Stimulated activated CD4-positive, alpha-beta T cell treated with anti-CD3 and anti-CD28 coated beads, Interleukin-1b, Interleukin-23, amount 100 ng/mL, for 48 hours (primary cell): ENCODE results near the gene C1R.
"Not testable (repeated sequence)": the region's sequence is repeated elsewhere in the genome, so short reads cannot be mapped to it uniquely, and the experiment has no call there.

Experiments used
- DNase-seq: peaks from one replicate; pipeline ENCODE4 v3.0.0-alpha.2; 2020

C1R gene

DNA sequence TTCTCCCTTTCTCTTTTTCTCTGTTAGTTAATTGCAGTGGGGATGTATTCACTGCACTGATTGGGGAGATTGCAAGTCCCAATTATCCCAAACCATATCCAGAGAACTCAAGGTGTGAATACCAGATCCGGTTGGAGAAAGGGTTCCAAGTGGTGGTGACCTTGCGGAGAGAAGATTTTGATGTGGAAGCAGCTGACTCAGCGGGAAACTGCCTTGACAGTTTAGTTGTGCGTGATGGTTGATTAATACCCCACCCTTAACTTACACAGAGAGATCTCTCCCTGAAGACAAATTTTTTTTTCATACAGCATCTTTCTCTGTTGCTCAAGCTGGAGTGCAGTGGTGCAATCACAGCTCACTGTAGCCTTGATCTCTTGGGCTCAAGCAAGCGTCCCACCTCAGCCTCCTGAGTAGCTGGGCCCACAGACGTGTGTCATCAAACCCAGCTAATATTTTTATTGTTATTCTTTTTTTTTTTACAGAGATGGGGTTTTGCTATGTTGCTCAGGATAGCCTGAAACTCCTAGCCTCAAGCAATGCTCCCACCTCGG is 27.1 kb downstream of the C1R start:
- DNase-seq: no peak

- no peak for DNase-seq
These were observed 27.7 kb downstream of the C1R start for GRCh38 chr12:7064516-7064915.

DNA sequence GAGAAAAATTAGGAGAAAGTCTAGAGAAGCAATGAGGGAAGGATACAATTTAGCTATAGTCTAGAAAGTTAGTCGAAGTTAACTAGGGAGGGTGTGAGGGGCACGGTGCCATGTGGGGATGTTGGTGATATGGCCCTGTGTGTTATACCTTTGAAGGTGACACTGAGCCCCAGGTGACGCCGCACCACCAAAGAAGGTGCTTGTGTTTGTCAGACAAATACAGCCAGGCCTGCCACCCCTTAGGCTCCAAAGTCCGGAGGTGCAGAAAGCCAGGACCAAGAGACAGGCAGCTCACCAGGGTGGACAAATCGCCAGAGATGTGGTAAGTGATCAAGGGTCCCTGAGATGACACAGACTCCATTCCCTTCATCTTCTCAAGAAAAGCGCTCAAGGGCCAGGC is 30.6 kb downstream of the C1R start:
- no peak for DNase-seq

GRCh38 chr12:7061138-7061537 is 31.1 kb downstream of the C1R start:
- DNase-seq: no peak

- DNase-seq: no peak
These were observed 31.8 kb downstream of the C1R start, which contains the start of gene C1S for GRCh38 chr12:7060353-7060954. Gene C1S, plus strand, starts transcription at chr12:7060718. Its CDS starts 1,195 bp downstream, at chr12:7061913.

DNA sequence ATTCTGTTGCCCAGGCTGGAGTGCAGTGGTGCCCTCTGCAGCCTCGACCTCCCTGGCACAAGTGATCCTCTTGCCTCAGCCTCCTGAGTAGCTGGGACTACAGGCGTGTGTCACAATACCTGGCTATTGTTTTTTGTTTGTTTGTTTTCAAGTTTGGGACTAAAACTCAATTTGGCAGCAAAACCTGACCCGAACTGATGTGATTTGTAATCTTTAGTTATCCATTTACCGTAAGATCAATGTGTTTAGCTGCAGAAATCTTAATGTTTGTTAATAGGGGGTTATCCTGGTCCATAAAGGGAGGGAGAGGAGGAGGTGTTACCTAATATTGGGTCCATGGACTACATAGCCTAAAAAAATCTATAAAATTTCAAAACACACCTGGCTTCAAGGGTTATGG is 32.5 kb downstream of the C1R start:
- DNase-seq: no peak

GRCh38 chr12:7058850-7059395 is 33.3 kb downstream of the C1R start:
- no peak for DNase-seq

DNA sequence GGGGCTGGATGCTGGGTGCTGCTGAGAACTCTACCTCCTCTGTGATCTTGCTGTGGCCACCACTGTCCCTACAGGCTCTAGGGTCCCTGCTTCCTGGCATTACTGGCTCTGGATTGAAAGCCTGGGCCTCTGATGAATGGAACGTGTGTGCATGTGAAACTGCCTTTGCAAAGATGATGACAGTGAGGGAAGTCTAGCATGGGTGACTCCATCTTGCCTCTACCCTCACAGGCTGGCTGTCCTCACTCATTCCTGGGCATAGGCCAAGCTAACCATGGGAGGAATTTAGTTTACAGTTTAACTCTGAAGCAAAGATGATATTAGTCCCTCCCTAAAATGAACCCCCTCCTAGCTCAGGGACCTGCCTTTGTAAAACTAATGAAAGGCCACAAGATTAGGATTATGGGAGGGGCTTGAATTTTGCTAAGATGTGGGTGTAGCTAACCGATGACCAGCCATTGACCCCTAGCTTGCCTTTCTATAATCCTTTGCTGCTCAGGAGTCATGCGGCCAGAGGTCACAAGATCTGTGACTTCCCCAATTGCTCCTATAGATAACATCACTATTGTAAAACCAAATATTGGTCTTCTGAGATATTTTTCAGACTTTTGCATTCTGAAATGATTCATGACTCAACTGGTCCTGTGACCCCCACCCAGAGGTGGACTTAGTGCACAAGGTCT is 33.9 kb downstream of the C1R start:
- DNase-seq: no peak

DNA sequence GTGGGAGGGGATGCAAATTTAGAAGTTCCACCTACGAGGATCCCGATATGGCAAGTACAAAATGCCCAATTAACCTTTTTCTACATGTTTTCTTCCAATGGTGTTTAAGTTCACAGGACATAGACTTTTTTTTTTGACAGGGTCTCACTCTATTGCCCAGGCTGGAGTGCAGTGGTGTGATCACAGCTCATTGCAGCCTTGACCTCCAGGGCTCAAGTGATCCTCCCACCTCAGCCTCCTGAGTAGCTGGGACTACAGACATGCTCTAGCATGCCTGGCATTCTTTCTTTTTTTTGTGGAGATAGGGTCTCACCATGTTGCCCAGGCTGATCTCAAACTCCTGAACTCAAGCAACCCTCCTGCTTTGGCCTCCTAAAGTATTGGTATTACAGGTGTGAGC is 36.5 kb downstream of the C1R start:
- not testable (repeated sequence) for DNase-seq

- no peak for DNase-seq
These were observed 37.3 kb downstream of the C1R start for GRCh38 chr12:7054925-7055324.

- DNase-seq: not testable (repeated sequence)
These were observed 42.3 kb downstream of the C1R start for GRCh38 chr12:7049973-7050372.

GRCh38 chr12:7049445-7049951 is 42.7 kb downstream of the C1R start:
- not testable (repeated sequence) for DNase-seq

DNA sequence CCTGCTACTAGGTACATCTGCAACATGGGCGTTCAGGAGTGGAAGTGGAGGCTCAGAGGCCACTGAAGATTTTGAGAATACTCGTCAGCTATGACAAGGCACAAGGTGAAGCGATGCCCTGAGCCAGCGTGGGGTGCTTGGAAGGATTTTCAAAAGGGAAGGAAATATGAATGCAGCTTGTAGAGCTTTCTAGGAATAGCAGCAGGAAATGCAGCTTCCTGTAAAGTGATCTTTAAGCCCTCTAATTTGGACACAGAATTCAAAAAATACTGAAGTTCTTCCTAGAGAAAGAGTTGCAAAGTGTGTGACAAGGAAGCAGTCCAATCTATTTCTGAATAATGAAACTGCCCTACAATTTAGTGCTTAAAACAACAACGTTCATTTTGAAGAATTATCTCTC is 44.9 kb downstream of the C1R start:
- no peak for DNase-seq

DNA sequence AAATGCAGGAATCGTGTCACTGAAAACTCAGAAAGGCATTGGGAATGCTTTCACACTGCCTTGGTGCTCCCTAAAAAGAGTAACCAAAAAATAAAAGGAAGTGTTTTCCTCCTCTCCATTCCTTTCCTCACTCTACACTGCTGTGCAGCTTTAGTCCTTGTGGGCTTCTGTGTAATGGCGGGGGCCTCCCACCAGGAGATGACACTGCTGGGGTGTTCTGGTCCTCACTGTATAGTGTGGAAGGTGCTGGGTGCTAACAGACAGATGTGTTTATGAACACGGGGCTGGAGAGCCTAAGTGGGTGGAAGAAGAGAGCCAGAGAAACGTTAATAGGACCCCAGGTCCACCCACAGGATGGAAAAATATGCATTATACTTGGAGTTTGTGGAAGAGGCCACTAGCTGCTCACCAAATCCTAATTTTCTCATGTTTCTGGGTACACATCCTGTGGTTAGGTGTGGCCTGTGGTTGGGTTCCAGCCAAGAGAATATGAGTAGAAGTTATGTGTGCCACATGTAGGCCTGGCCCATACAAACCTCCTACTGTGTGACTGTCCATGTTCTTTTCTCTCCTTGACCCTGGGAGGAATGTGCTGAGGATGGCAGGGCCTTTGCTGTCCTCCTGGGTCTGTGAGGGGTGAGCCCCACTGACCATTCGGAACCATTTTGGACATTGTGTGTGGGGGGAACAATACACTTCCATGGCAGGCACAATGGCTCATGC is 45.7 kb downstream of the C1R start:
- DNase-seq: no peak

DNA sequence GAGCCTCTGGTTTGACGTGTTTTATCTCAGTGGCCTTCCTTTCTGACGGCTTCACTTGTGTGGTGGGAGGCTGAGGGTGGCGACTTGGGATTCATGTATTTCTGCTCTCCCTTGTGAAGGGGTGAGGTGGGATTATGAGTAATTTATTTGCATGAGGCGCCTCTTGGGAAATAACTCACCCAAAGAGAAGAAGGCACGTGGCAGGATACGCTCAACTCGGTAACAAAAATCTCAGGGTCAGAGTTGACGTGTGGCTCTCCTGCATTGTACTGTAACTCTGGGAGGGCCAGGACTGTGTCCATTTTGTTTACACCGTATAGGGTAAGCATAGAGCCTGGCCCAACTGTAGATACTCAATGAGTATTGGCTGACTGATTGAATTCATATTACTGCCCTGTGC is 46.3 kb downstream of the C1R start:
- no peak for DNase-seq

DNA sequence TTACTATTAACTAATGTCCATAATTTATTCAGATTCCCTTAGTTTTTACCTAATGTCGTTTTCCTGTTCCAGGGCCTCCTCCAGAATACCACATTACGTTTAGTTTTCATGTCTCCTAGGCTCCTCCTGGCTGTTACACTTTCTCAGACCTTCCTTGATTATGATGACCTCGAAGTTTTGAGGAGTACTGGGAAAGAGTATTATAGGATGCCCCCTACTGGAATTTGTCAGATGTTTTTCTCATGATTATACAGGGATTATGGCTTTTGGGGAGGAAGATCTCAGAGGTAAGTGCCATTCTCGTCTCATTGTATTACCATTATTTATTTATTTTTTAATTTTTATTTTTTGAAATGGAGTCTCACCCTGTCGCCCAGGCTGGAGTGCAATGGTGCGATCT is 49.4 kb downstream of the C1R start:
- no peak for DNase-seq

- no peak for DNase-seq
These were observed 52.8 kb downstream of the C1R start for GRCh38 chr12:7039403-7039802.

GRCh38 chr12:7038591-7038990 is 53.7 kb downstream of the C1R start:
- DNase-seq: no peak

DNA sequence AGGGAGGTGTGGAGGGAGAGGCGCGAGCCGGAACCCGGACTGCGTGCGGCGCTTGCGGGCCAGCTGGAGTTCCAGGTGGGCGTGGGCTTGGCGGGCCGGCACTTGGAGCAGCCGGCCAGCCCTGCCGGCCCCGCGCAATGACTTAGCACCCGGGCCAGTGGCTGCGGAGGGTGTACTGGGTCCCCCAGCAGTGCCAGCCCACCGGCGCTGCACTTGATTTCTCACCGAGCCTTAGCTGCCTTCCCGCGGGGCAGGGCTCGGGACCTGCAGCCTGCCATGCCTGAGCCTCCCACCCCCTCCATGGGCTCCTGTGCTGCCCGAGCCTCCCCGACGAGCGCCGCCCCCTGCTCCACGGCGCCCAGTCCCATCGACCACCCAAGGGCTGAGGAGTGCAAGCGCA is 54.8 kb downstream of the C1R start:
- DNase-seq: not testable (repeated sequence)

DNA sequence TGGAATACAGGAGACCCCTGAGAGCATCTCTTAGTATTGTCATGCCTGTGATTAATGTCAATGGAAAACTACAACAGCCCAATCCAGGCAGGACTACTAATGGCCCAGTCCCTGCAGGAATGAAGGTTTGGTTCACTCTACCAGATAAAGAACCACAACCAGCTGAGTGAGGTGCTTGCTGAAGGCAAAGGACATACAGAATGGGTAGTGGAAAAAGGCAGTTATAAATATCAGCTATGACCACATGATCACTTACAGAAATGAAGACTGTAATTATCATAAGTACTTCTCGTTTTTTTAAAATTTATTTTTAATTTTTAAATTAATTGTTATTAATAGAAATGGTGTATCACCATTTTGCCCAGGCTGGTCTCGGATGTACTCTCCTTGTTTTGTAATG is 56.8 kb downstream of the C1R start:
- DNase-seq: no peak

DNA sequence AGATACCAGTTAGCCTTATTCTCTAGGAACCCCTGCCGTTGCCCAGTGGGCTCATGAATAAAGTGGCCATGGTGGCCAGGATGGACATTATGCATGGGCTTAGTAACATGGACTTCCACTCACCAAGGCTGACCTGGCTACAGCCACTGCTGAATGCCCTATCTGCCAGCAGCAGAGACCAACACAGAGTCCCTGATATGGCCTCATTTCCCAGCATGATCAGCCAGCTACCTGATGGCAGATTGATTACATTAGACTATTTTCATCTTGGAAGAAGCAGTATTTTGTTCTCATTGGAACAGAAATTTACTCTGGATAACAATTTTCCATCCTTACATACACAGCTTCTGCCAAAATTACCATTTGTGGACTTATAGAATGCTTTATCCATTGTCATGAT is 57.8 kb downstream of the C1R start:
- DNase-seq: no peak

DNA sequence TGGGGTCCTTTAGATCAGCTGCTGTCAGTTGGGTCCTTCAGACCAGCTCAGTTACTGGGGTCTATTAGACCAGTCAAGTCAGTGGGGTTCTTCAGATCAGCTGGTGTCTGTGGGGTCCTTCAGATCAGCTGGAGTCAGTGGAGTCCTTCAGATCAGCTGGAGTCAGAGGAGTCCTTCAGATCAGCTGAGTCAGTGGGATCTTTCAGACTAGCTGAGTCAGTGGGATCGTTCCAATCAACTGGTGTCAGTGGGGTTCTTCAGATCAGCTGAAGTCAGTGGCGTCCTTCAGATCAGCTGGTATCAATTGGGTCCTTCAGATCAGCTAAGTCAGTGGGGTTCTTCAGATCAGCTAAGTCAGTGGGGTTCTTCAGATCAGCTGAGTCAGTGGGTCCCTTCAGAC is 59.3 kb downstream of the C1R start:
- DNase-seq: no peak

GRCh38 chr12:7031306-7031705 is 60.9 kb downstream of the C1R start:
- DNase-seq: no peak
